GM18511 (cell line): ENCODE data around the gene NTN4.
"Not testable (repeated sequence)": the region's sequence is repeated elsewhere in the genome, so short reads cannot be mapped to it uniquely, and the experiment has no call there.

Source experiments
- ATAC-seq: cut with Tn5 transposase; IDR thresholded peaks from one replicate; pipeline ENCODE4 v1.9.1; 2021; ENCODE audit warnings: mild to moderate bottlenecking, moderate library complexity; ENCODE audit not compliant: unreplicated experiment

Gene NTN4

DNA sequence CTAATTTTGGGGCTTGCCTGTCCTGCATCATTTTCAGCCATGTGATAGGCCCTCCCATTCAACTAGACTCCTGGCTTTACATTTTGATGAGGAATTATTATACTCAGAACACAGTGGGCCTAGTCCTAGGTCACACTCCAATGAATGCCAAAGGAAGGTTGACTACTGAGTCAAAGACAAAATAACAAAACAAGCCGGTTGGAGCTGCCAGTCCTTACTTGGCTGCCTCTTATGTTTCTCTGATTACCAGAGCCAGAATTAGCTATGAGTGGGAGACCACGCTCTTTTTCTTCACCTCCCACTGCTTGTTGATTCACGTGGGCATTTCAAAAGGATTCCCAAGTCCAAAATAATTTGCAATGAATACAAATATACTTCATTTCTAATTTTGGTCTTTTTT lies 161.2 kb downstream of the NTN4 start:
- ATAC-seq = no peak

DNA sequence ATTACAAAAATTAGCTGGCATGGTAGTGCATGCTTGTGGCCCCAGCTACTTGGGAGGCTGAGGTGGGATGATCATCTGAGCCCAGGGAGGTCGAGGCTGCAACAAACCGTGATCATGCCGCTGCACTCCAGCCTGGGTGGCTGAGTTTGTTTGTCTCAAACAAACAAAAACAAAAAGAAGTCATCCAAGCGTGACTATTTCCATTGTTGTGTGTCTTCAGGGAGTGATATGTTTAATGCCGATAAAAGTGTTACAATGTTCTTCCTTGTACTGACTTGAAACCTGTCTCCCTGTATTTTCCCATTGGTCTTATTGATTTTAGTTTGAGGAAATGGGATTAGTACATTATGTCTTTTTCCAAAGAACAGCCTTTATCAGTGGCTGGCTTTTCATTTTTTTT lies 163.7 kb downstream of the NTN4 start:
- no peak for ATAC-seq

DNA sequence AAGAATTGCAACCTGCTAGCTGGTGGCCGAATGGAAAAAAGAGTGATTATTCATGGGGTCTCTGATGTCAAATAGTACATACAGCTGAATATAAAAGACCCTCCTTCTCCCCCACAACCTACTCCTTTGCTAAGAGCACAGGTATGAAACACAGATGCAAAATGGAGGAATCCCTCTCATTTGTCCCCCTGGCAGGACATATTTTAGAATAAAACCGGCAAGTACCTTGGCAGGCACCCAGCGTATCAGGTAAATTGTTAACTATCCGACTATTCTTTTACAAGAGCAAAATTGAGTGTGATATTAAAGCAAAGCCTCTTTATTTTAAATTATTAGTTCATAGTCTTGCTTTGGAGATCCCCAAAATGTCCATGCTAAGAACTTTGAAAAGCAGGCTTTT lies 165.6 kb downstream of the NTN4 start:
- no peak for ATAC-seq

DNA sequence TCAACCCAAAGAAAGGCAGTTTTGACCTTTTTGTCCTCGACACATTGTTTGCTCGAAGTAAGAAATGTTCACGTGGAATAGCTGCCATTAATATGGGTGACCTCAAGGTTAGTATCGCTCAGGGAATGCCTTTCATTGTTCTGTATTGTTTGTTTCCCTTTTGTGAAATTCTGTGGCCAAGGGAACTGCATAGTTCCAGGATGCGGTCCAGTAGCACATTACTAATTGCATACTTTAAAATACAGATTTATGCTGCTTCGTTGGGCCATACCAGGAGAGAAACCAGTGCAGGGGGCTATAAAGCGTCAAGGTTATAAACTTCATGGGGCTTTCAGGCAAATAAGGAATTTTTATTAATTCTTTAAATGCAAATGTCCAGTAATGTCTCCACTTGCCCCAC lies 166.0 kb downstream of the NTN4 start:
- ATAC-seq = no peak

GRCh38 chr12:95623554-95624170 lies 166.9 kb downstream of the NTN4 start:
- no peak for ATAC-seq

GRCh38 chr12:95622879-95623278 lies 167.7 kb downstream of the NTN4 start:
- no peak for ATAC-seq

DNA sequence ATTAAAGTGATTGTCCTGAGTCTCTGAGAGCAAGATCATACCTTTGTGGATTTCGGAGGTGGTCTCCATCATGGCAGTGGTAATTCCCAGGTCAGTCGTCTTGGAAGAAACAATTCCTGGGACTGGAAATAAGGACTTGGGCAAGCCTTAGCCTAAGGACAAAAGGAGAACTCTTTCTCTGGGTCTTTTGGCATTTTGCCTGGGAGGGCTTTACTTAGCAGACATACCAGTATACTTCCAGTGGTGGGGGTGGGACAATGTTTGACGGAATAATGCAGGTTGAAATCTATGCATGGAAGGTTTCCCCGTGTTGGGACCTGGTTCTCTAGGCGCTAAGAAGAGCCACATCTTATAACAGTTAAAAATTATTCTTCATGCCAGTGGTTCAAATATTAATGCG lies 168.8 kb downstream of the NTN4 start:
- ATAC-seq = no peak

GRCh38 chr12:95620171-95620570 lies 170.4 kb downstream of the NTN4 start:
- ATAC-seq = no peak

DNA sequence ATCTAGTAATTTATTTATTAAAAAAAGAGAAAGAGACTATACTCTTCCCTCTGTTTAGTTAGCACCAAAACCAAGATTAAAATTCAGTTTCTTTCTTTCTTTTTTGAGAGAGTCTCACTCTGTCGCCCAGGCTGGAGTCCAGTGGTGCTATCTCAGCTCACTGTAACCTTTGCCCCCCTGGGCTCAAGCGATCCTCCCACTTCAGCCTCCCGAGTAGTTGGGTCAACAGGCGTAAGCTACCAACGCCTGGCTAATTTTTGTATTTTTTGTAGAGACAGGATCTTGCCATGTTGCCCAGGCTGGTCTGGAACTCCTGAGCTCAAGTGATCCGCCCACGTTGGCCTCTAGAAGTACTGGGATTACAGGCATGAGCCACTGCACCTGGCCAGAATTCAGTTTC lies 174.1 kb downstream of the NTN4 start:
- not testable (repeated sequence) for ATAC-seq

- no peak for ATAC-seq
Measured at GRCh38 chr12:95615749-95616148, 174.8 kb downstream of the NTN4 start.

DNA sequence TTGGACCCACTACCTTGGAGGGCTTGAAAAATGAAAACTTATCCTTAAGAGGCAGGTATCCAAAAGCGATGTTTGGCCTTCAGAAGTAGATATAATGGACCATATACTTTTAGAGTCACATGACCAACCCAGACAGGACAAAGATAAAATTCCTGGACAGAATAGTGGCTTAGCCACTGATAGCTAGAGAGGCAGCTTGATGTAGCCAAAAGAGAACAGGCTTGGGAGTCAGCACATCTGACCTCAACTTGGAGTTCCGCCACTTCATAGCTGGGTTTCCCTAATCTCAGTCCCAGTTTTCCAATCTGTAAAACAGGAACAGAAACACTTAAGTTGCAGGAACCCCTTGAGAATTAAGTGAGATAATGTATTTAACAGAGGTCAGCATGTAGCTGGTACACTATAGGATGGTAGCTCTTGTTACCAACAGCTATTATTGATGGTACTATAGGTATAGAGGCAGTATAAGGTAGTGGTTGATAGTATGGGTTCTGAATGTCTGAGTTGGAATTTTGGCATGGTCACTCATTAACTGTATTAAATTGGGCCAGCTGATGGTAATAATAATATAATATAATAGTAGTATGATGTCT lies 176.1 kb downstream of the NTN4 start:
- no peak for ATAC-seq

DNA sequence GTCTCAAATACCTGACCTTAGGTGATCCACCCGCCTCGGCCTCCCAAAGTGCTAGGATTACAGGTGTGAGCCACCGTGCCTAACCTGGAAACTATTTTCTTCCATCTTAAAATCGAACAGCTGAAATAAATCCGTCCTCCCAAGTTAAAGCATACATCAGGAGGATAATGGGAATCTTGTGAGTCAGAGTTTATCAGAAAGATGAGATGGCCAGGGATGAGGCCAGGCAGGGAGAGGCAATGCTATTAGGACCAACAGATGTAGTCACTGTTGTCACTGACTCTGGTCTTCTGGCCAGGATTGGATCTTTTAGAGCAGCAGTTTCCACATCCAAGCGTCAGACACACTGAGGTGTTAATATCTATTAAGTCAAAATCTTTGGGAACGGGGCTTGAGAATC lies 177.5 kb downstream of the NTN4 start:
- ATAC-seq = no peak

DNA sequence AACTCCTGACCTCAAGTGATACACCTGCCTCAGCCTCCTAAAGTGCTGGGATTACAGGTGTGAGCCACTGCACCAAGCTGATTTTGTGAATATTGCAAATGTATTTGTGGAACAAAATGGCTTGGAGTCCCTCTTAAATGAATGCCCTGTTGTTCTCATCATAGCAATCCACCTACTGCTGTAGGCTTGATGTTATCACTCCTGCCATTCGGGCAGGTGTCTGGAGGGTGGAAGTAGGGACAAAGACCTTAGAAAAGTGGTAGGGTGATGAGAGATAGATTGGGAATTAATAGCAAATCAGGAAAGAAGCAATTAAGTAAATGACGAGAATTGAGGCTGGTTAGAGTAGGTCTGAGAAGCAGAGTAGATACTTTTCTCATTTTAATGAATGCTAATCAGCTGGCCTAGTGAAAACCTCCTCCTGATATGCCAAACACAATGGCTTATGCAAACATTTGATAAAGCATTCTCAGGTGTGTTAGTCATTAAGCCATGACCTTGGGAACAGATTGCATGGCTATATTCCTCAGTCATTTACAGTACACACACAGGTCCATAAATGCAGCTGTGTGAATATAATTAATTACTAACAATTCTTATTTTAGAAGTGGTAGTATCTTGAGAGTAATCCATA lies 178.8 kb downstream of the NTN4 start:
- no peak for ATAC-seq

GRCh38 chr12:95608252-95609033 lies 182.1 kb downstream of the NTN4 start:
- no peak for ATAC-seq
